Smooth muscle cell of the brain vasculature (primary cell): ENCODE results near the gene AGT.

ENCODE experiments used
- DNase-seq: peaks from one replicate; pipeline ENCODE4 v3.0.0-alpha.2; 2012; ENCODE audit warnings: low read depth, low spot score

Gene AGT

GRCh38 chr1:230713915-230714764 is at the start of gene AGT:
Gene AGT, minus strand, starts transcription at chr1:230714122. Its CDS starts 3,299 bp downstream, at chr1:230710823.
- DNase-seq = no peak

- no peak for DNase-seq
Measured at GRCh38 chr1:230761443-230762167, 47.7 kb upstream of the AGT start.

- DNase-seq = no peak
Measured at GRCh38 chr1:230760360-230760827, 46.5 kb upstream of the AGT start.

GRCh38 chr1:230759369-230760065 is 45.6 kb upstream of the AGT start:
- DNase-seq = no peak

- no peak for DNase-seq
Measured at GRCh38 chr1:230758709-230759368, 44.9 kb upstream of the AGT start.

- DNase-seq = no peak
Measured at GRCh38 chr1:230757856-230758708, 44.2 kb upstream of the AGT start.

- no peak for DNase-seq
Measured at GRCh38 chr1:230754796-230755195, 40.9 kb upstream of the AGT start.

GRCh38 chr1:230753586-230754251 is 39.8 kb upstream of the AGT start:
- no peak for DNase-seq

- no peak for DNase-seq
Measured at GRCh38 chr1:230753191-230753585, 39.3 kb upstream of the AGT start.

GRCh38 chr1:230752407-230752806 is 38.5 kb upstream of the AGT start:
- DNase-seq = no peak

- no peak for DNase-seq
Measured at GRCh38 chr1:230750986-230751625, 37.2 kb upstream of the AGT start.

- no peak for DNase-seq
Measured at GRCh38 chr1:230750576-230750975, 36.7 kb upstream of the AGT start.

- DNase-seq = no peak
Measured at GRCh38 chr1:230749635-230750034, 35.7 kb upstream of the AGT start.

GRCh38 chr1:230749150-230749549 is 35.2 kb upstream of the AGT start:
- no peak for DNase-seq

- no peak for DNase-seq
Measured at GRCh38 chr1:230747890-230748800, 34.2 kb upstream of the AGT start.

GRCh38 chr1:230747127-230747730 is 33.3 kb upstream of the AGT start, which contains the start of gene CAPN9:
Gene CAPN9, plus strand, starts transcription at chr1:230747388. Its CDS starts 109 bp downstream, at chr1:230747497.
- DNase-seq = no peak

GRCh38 chr1:230746617-230747016 is 32.7 kb upstream of the AGT start:
- no peak for DNase-seq

- DNase-seq = no peak
Measured at GRCh38 chr1:230745071-230745470, 31.1 kb upstream of the AGT start.
